ENCODE results near the gene TMEFF2. TPM values are rescaled to one million over a fixed set of nuclear protein-coding genes. Genes with fewer than 3 reads are reported as not detected.
A peak's percentile ranks its signal among the peaks of the same experiment; 100 is the strongest.

The TMEFF2 gene
- total RNA-seq, 1 donor = not detected

GRCh38 chr2:191977754-191978153, 217.0 kb downstream of the TMEFF2 start:
- no peak for DNase-seq (ENCODE audit: low read depth)
- no peak for TF ChIP-seq CTCF (IDR thresholded peaks at IDR 0.05; ENCODE audit: insufficient read depth, low read depth, low read length)
- no peak overlapping the region for H3K4me3 ChIP-seq (ENCODE audit: low read depth, low read length)

GRCh38 chr2:191976436-191976835, 218.3 kb downstream of the TMEFF2 start:
- H3K4me3 ChIP-seq (ENCODE audit: low read depth, low read length) = no peak overlapping the region
- peak; percentile 20 for DNase-seq (ENCODE audit: low read depth)
- no peak for TF ChIP-seq CTCF (IDR thresholded peaks at IDR 0.05; ENCODE audit: insufficient read depth, low read depth, low read length)

GRCh38 chr2:191974676-191975075, 220.1 kb downstream of the TMEFF2 start:
- H3K4me3 ChIP-seq (ENCODE audit: low read depth, low read length) = no peak overlapping the region
- DNase-seq (ENCODE audit: low read depth) = no peak
- no peak for TF ChIP-seq CTCF (IDR thresholded peaks at IDR 0.05; ENCODE audit: insufficient read depth, low read depth, low read length)

GRCh38 chr2:191970867-191971266, 223.9 kb downstream of the TMEFF2 start:
- no peak for TF ChIP-seq CTCF (IDR thresholded peaks at IDR 0.05; ENCODE audit: insufficient read depth, low read depth, low read length)
- DNase-seq (ENCODE audit: low read depth) = no peak
- H3K4me3 ChIP-seq (ENCODE audit: low read depth, low read length) = no peak overlapping the region

GRCh38 chr2:191968120-191968519, 226.6 kb downstream of the TMEFF2 start:
- DNase-seq (ENCODE audit: low read depth) = no peak
- no peak for TF ChIP-seq CTCF (IDR thresholded peaks at IDR 0.05; ENCODE audit: insufficient read depth, low read depth, low read length)
- H3K4me3 ChIP-seq (ENCODE audit: low read depth, low read length) = no peak overlapping the region

GRCh38 chr2:191965733-191966132, 229.0 kb downstream of the TMEFF2 start:
- TF ChIP-seq CTCF (IDR thresholded peaks at IDR 0.05; ENCODE audit: insufficient read depth, low read depth, low read length) = no peak
- no peak for DNase-seq (ENCODE audit: low read depth)
- H3K4me3 ChIP-seq (ENCODE audit: low read depth, low read length) = no peak overlapping the region

- peak; percentile 9 for DNase-seq (ENCODE audit: low read depth)
Observed at GRCh38 chr2:191961556-191961955, 233.2 kb downstream of the TMEFF2 start.

More at GRCh38 chr2:191961556-191961955, 233.2 kb downstream of the TMEFF2 start:
- no peak for TF ChIP-seq CTCF (IDR thresholded peaks at IDR 0.05; ENCODE audit: insufficient read depth, low read depth, low read length)
- H3K4me3 ChIP-seq (ENCODE audit: low read depth, low read length) = no peak overlapping the region

Data from fibroblast of villous mesenchyme (primary cell).